ENCODE measurements around the gene BAHCC1. TPM values are rescaled to one million over a fixed set of nuclear protein-coding genes. Genes with fewer than 3 reads are reported as not detected.

BAHCC1 gene
- total RNA-seq, result 6.5 and 8.4 TPM in 2 replicates

DNA sequence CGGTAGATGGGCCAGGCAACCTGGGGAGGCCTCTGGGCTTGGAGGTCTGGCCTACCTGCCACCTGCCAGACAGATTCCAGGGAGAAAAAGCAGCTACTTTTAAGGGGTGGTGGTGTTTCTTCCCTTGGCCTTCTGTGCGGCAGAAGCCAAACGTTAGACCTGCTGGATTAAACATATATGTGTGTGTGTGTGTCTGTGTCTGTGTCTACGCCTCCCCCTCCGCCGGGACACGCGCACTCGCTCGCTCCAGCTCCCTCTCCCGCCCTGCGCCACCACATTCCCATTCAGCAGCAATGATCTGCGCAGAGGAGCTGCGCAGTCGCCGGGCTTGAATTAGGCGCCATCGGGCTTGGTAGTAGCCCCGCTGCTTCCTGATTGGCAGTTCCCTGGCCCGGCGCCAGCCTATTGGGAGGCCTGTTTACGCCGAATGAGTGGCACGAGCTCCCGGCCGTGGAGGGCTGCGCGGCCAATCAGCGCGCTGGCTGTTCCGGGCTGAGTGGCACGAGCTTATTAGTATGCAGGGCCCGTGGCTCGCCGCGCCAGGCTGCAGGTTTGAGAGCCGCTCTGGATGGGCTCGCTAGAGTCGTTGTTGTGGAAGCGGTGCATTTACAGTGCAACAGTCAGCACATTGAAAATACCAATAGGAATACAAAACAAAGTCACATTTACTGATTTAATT, at the start of gene BAHCC1:
Gene BAHCC1, plus strand, starts transcription at position 537 of the 679 bp plus-strand sequence. CDS start 4,283 bp downstream, outside the sequence.
- TF ChIP-seq, protein P1, sequence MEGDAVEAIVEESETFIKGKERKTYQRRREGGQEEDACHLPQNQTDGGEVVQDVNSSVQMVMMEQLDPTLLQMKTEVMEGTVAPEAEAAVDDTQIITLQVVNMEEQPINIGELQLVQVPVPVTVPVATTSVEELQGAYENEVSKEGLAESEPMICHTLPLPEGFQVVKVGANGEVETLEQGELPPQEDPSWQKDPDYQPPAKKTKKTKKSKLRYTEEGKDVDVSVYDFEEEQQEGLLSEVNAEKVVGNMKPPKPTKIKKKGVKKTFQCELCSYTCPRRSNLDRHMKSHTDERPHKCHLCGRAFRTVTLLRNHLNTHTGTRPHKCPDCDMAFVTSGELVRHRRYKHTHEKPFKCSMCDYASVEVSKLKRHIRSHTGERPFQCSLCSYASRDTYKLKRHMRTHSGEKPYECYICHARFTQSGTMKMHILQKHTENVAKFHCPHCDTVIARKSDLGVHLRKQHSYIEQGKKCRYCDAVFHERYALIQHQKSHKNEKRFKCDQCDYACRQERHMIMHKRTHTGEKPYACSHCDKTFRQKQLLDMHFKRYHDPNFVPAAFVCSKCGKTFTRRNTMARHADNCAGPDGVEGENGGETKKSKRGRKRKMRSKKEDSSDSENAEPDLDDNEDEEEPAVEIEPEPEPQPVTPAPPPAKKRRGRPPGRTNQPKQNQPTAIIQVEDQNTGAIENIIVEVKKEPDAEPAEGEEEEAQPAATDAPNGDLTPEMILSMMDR (IDR thresholded peaks at IDR 0.05; ENCODE audit: insufficient read depth, low read depth, low read length), result no peak
- peak; percentile 100 for DNase-seq (ENCODE audit: low read depth)
- H3K4me3 ChIP-seq (ENCODE audit: low read depth, low read length), result peak within 1 kb of the TSS; percentile 75

DNA sequence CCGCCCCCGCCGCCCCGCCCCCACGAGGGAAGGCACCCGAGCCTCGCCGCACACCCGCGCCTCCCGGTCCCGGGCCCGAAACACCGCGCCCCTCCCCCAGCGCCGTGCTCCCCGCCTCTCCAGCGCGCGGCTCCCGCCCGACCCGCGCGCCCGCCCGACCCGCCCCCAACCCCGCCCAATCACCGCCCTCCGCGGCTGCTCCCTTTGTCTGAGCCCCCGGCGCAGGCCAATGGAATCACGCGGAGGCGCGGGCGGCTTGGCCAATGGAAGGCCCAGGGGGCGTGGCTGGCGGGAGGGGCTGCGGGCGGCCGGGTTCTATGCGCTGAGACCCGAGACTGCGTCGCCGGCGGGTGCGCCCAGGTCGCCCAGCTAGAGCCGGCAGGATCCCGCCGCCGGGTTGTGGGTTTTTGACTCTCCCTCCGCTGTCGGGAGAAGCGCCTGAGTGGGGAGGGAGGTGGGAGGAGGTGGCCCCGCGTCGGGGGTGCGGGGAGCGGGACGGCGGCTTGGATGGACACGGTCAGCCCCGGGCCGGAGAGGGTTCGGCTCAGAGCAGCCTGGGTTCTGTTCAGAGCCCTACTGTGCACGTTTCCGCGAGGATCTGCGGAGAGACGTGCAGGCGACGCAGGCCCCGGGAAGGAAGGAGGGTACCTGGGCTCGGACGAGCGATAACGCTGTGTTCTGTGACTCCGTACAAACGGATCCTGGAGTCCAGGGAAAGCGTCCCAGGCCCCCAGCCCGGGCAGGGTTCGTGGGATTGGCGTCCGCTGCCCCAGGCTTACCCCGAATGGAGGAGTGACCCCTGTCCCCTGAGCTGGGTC, 49.0 kb upstream of the BAHCC1 start:
- TF ChIP-seq, protein P1 (IDR thresholded peaks at IDR 0.05; ENCODE audit: insufficient read depth, low read depth, low read length), result no peak
- DNase-seq (ENCODE audit: low read depth), result peak; percentile 97
- peak overlapping the region; percentile 69 for H3K4me3 ChIP-seq (ENCODE audit: low read depth, low read length)

DNA sequence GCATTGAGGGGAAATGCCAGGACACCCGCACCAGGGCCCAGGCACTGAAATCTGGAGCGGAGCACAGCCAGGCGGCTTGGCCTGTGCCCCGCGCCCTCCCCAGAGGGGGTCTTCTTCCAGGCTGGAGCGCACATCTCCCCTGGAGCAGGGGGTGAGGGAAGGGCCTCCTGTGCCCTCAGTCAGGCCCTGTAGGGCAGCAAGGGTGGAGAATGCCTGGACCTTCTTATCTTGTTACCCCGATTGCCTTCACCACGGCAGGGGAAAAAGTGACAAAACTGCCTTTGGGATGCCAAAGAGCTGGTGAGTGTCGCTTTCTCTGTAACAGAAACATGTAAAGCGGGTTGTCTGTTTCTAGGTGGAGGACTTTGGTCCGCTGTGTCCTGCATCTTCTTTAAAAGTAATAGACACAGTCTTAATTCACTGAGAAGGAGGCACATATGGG, 48.3 kb upstream of the BAHCC1 start:
- TF ChIP-seq, protein P1 (IDR thresholded peaks at IDR 0.05; ENCODE audit: insufficient read depth, low read depth, low read length), result no peak
- no peak for DNase-seq (ENCODE audit: low read depth)
- H3K4me3 ChIP-seq (ENCODE audit: low read depth, low read length), result peak overlapping the region; percentile 69

DNA sequence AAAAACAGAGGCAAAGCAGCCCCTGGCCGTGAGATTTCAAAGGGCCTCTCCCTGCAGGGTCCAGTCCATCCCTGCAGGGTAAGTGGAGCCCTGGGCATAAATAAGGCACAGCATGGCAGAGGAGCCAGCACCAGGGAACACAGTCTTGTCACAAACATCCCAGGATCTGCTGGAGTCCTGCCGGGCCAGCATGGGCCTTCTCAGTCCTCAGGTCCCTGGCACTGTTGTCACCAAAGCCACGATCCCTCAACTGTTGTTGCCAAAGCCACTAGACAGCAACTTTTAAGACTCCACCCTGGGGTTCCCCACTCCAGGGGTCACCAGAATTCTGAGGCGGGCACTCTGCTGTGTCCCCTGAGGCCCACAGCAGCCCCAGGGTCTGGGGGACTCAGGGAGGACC, 47.8 kb upstream of the BAHCC1 start:
- H3K4me3 ChIP-seq (ENCODE audit: low read depth, low read length), result no peak overlapping the region
- DNase-seq (ENCODE audit: low read depth), result no peak
- TF ChIP-seq, protein P1 (IDR thresholded peaks at IDR 0.05; ENCODE audit: insufficient read depth, low read depth, low read length), result no peak

DNA sequence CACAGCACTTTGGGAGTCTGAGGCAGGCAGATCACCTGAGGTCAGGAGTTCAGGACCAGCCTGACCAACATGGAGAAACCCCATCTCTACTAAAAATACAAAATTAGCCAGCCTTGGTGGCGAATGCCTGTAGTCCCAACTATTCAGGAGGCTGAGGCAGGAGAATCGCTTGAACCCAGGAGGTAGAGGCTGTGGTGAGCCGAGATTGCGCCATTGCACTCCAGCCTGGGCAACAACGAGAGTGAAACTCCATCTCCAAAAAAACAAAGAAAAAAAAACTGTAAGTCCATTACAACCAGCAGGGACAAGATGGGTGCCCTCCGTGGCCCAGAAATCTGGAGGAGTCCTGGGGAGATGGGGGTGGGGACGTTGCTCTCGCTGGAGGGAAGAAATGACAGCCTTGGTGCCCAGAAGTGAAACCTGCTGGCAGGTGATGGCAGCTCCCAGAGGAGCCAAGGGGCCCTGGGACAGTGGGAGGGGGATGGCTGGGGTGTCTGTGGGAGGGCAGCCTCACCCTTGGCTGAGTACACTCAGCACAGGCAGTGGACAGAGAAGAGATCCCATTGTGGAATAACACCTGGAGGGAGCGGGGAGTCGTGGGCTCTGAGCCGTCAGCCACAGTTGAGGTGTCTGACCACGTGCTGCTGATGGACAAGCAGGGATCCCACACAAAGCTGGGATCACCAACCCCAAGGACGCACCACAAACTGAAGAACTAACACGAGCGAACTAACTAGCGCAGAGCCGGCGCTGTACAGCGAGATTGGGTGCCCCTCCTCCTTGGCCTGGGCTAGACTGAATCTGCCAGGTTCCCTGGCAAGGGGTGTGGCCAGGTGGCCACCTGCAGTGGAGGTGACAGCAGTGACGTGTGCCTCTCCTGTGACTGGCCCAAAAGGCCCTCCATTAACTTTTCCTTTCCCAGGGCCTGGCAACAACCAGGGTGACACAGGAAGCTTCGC, 46.9 kb upstream of the BAHCC1 start:
- TF ChIP-seq, protein P1 (IDR thresholded peaks at IDR 0.05; ENCODE audit: insufficient read depth, low read depth, low read length), result no peak
- no peak overlapping the region for H3K4me3 ChIP-seq (ENCODE audit: low read depth, low read length)
- no peak for DNase-seq (ENCODE audit: low read depth)
